MM.1S (cell line): ENCODE data around the gene AUP1.

ENCODE experiments used
- CTCF ChIP-seq: fragments of 300-600 bp; sonication (generic); IDR thresholded peaks from 2 replicates; pipeline ENCODE4 v1.5.1; 2016; ENCODE audit warnings: antibody characterized with exemption, low read length, mixed read lengths
- EZH2 ChIP-seq: fragments of 300-600 bp; sonication (generic); optimal IDR thresholded peaks from 2 replicates; pipeline ENCODE3; 2017; ENCODE audit warnings: low read depth, mild to moderate bottlenecking, antibody characterized with exemption, low read length, mixed read lengths

GRCh38 chr2:74527741-74528140 lies 1.8 kb downstream of the AUP1 start:
- TF ChIP-seq CTCF (no peak), EZH2 (no peak)
